MM.1S (cell line): Measurements from ENCODE around the gene LRRTM4.

ENCODE experiments used
- CTCF ChIP-seq: fragments of 300-600 bp; sonication (generic); IDR thresholded peaks from 2 replicates; pipeline ENCODE4 v1.5.1; 2016; ENCODE audit warnings: antibody characterized with exemption, low read length, mixed read lengths
- EZH2 ChIP-seq: fragments of 300-600 bp; sonication (generic); optimal IDR thresholded peaks from 2 replicates; pipeline ENCODE3; 2017; ENCODE audit warnings: low read depth, mild to moderate bottlenecking, antibody characterized with exemption, low read length, mixed read lengths

DNA sequence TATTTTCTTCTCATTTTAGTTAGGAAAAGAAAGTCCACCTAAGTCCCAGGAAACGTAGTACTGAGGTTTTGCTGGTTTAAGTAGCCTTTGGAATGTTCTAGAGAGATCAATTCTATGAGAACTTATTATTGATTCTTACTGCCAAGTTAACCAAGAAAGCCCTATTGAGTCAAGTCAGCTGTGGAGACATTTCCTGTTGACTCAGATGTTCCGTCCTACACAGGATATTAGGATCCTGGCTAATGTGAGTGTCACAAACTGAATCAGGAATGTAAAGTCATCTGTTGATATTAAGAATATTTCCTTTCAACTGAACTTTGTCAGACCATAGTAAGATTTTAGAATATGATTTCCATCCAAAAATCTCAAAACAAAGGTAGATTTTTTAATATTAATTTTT is 654.3 kb downstream of the LRRTM4 start:
- TF ChIP-seq CTCF = no peak
- TF ChIP-seq EZH2 = no peak
